HFF-Myc (cell line): ENCODE measurements around the gene GPR158.

Experiments used
- DNase-seq: peaks from one replicate; pipeline ENCODE4 v3.0.0-alpha.2; 2011; ENCODE audit warnings: low read depth; ENCODE audit errors: extremely low read depth
- H3K4me3 ChIP-seq: replicated peaks from 2 replicates; pipeline ENCODE4 v1.5.1; 2011; ENCODE audit warnings: low read depth, mild to moderate bottlenecking, control low read depth, low read length
- CTCF ChIP-seq: IDR thresholded peaks from 2 replicates; pipeline ENCODE4 v1.5.1; 2012; ENCODE audit warnings: mild to moderate bottlenecking, low read depth, low read length, control low read depth; ENCODE audit errors: missing control alignments

GPR158 gene

GRCh38 chr10:25417611-25418010, 242.8 kb downstream of the GPR158 start:
- DNase-seq, result no peak
- no peak for TF ChIP-seq CTCF
- H3K4me3 ChIP-seq, result no peak overlapping the region

- DNase-seq, result no peak
- no peak overlapping the region for H3K4me3 ChIP-seq
- no peak for TF ChIP-seq CTCF
These were observed 251.0 kb downstream of the GPR158 start for GRCh38 chr10:25425776-25426175.

GRCh38 chr10:25436431-25436830, 261.6 kb downstream of the GPR158 start:
- no peak for TF ChIP-seq CTCF
- DNase-seq, result no peak
- H3K4me3 ChIP-seq, result no peak overlapping the region

- no peak overlapping the region for H3K4me3 ChIP-seq
- no peak for DNase-seq
- no peak for TF ChIP-seq CTCF
These were observed 266.5 kb downstream of the GPR158 start for GRCh38 chr10:25441270-25441669.

- no peak for TF ChIP-seq CTCF
- H3K4me3 ChIP-seq, result no peak overlapping the region
- DNase-seq, result no peak
These were observed 269.5 kb downstream of the GPR158 start for GRCh38 chr10:25444266-25444665.

- DNase-seq, result no peak
- no peak overlapping the region for H3K4me3 ChIP-seq
- TF ChIP-seq CTCF, result no peak
These were observed 276.6 kb downstream of the GPR158 start for GRCh38 chr10:25451401-25451800.

GRCh38 chr10:25453619-25454018, 278.8 kb downstream of the GPR158 start:
- H3K4me3 ChIP-seq, result no peak overlapping the region
- DNase-seq, result no peak
- TF ChIP-seq CTCF, result no peak
